HG02884 (cell line): Measurements from ENCODE around the gene PLXNA2.

Experiments
- ATAC-seq: cut with Tn5 transposase; IDR thresholded peaks from one replicate; pipeline ENCODE4 v1.9.1; 2021; ENCODE audit warnings: mild to moderate bottlenecking, moderate library complexity; ENCODE audit not compliant: unreplicated experiment

The PLXNA2 gene

DNA sequence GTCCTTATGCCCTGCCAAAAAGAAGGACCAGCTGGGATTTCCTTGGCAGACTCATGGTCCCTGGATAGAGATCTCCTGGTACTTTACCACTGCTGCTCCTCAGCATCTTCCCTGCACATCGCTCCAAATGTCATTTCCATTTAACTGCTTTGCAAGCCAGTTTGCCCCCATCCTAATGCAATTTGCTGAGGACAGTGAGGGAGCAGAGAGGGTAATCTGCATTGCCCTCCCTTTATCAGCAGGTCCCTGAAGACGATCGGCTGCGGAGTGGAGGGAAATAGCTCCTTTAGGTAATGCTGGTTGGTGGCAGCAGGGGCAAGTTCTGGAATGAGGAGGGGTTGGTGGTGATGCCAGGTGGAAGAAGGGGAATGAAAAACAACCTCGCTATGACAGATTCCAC lies 2.7 kb downstream of the PLXNA2 start:
- no peak for ATAC-seq

DNA sequence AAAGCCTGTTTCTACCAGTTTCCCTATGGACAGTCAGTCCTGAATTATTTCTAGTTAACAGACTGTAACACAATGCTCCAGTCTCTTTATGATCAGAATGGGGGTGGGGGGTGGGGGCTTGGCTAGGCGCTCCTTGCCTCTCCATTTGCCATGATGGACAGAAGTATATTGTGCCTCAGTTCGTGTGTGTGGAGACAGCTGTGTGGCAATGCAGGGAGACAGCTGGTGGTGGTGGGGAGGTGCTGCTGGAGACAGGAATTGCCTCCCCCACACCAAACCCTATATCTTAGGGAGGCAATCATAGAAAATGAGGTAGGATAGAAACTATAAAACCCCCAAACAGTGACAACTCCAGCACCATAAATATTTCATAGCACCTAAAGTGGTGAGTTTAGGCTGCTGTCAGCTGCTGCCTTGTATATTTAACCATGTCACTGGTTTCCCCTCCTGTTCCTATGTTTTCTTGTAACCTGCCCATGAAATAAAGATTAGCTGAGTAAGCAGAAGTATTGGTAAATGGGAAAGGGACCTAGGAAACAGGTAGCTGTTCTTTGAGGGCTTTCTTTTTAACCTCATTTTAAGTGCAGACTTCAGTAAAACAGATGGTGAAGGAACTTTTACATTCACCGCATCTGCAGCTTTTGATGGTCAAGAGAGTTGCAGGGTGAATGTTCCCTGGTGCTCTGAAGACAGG lies 3.4 kb downstream of the PLXNA2 start:
- ATAC-seq, result no peak

DNA sequence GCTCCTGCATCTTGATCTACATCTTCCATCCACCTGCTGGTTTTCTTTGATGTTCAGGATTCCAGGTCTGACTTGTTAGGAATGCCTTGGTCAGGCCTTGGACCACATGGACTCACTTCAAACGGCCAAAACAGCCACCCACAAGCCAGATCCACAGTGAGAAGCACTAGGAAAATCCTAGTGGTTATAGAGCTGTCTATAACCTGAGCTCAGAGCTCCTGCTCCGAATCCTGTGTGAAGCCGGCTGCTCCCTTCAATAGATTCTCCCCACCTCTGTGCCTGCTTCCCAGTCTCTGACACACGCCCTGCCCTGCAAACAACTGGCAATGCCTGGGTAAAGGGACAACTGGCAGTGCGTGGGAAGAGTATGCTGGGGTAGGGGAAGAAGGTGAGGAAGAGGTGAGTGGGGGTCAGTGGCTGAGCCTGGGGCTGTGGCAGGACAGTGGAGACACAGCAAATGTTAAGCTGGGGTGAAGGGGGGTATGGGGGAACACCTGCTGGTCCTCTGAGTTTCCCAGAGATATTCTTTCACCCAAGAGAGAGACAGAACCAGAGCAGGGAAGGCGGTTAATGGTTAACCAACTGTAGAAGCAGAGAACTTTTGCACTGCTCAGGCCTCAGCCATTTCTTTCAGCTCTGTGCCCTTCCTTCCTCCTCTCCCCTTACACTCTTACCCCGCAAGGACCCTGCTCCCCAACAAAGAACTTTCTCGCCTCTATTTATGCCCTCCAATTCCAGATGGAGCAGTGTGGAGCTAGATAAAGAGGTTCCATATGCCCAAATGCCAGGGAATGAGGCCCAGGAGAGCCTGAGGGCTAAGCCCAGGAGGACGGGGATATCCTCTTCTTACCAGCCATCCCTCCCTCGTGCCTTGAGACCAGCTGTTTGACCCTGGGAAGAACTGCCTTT lies 4.5 kb downstream of the PLXNA2 start:
- ATAC-seq, result no peak

DNA sequence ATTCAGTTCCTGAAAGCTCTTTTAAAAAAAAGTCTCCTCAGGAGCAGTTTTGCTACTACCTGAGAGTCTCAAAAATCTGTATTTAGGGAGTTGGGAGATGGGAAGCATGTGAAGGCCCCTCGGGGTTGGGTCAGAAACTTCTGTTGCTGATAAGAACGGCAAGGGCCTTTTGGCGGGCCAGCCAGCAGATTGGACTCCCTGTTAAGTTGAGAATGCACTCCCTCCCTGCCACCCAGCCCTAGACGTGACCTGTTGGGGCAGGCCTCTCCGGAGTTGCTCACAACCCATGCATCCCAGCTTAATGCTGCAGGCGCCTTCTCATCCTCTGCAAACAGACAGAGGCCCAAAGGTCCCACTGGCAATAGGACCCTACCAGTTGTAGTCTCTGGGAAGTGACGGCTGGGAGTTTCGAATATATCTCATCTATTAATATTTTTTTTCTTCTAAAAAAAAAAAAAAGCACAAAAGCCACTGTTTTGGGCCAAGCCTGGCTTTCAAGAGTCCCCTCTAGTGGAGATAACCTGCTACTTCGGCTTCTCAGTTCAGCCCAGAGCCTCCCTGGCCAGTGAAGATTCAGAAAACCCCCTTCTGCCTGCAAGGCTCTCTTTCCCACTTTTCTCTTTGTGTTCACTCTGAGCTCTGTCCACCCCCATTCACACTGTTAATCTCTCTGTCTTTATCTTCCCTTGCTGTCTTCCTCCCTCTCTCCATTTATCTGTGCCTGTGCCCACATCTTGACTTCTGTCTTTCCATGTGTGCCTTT lies 5.3 kb downstream of the PLXNA2 start:
- ATAC-seq, result peak; percentile 46

DNA sequence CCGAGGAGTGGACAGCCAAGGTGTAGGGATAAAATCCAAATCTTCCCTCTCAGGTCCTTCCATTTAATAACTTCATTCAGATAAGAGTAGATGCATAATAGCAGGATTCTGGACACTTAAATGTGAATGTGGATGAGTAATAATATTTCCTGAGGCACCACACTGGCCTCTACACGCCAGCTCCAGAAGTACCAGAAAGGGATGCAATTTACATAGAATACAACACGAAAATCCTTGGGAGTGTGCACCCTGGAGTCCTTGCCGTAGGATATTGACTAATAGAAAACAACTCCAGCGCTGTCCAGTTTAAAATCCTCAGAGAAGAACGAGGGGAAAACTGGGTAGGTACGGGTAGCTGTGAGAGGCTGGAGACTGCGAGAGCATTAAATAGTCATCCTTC lies 6.9 kb downstream of the PLXNA2 start:
- ATAC-seq, result no peak

DNA sequence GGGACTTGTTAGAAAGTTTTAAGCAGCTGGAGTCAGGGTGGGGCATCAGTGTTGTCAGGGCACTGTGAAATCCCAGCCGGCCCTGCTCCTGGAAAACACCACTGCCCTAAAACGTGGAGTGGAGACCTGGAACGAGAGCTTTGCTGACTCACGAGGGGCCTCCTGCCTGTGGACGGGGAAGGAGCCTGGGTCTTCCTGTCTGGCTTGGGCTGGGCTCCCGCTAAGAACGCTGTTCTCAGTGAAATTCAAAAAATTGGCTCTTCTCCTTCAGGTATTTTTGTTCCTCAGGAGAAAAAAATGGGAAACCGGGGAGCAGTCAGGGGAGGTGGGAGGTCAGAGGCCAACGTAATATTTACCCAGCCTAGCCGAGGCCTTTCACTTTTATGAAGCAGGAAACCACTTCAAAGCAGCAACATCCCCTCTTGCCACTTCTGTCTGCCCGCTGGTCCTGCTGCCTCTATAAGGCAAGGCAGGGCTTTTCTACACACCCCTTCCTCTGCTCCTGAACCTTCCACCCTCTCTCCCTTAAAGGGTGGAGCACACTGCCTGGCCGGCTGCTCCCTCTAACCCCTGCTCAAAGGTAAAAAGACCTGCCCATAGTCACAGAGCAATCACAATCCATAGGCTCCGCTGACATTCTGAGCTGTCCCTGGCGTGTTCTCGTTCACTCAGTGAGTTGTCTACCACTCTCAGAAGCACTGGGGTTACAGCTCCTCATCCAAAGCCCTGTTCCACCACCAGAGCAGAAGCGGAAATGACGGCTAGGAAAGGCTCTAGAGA lies 8.0 kb downstream of the PLXNA2 start:
- ATAC-seq, result peak; percentile 60

DNA sequence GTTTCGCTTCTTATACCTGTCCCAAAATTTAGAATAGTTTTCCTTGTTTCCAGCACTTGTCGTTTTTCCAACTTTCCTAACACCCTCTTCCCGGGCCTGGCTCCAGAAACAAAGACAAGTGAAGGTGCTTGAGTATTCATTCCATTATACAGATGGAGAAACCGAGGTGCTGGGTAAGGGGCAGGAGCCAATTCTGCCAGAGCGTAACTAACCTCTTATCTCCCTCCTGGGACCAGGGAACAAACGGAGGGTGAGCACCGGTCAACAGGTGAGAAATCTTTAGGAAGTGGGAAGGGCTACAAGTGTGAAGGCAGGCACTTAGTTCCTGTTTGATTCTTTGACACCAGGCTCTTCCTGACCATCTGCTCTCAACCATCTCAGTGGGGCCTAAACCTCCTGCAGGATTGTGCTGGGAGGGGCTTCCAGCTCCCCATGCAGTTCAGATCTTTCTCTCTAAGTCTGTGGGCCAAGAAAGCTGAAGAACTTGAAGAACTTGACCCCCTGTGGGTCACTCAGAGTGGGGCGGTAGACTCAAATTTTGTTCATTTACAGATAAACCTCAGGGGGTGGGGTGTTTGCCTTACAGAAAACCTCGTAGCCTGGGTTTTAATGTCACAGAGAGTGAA lies 8.7 kb downstream of the PLXNA2 start:
- no peak for ATAC-seq

DNA sequence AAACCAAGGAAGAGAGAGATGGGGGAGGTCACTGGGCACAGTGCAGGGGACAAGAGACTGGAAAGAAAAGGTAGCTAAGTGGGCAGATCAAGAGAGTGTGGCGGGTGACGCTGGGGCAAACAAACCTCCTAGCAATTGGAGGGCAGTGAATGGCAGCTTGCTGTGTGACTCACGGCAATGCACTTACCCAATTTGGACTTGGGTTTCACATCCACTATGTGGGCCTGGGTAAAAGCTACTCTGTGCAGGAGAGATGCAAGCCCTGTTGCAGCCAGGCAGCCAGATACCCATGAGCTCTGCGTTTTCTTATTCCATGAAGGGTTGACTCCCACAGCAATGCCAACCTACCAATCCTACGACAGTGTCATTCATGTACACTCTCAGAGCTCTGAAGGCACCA lies 9.5 kb downstream of the PLXNA2 start:
- ATAC-seq, result no peak

DNA sequence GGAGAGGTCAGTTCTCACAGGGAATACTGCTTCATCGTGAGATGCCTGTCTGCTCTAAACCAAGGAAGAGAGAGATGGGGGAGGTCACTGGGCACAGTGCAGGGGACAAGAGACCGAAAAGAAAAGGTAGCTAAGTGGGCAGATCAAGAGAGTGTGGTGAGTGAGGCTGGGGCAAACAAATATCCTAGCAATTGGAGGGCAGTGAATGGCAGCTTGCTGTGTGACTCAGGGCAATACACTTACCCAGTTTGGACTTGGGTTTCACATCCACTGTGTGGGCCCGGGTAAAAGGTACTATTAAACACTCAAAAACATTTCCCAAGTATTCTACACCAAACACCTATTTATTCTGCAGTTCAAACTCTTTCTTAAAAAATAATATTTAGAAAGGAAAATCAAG lies 10.2 kb downstream of the PLXNA2 start:
- no peak for ATAC-seq

DNA sequence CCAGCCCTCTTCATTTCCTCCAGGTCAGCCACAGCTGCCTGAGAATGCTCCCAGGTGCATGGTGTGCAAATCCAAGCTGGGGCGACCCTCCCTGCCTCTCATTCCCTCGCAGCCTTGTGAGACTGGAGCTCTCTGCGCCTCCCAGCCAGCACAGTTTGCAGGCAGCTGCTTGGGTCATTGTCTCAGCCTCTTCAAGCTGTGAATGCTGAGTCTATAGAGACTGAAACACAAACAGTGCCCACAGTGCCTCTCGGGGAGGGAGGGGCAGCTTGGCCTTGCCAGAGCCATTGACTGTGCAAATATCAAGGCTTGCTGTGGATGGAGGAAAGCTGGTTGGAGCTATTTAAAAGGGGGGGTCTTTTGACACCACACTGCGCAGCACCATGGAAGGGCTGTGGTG lies 10.6 kb downstream of the PLXNA2 start:
- no peak for ATAC-seq

DNA sequence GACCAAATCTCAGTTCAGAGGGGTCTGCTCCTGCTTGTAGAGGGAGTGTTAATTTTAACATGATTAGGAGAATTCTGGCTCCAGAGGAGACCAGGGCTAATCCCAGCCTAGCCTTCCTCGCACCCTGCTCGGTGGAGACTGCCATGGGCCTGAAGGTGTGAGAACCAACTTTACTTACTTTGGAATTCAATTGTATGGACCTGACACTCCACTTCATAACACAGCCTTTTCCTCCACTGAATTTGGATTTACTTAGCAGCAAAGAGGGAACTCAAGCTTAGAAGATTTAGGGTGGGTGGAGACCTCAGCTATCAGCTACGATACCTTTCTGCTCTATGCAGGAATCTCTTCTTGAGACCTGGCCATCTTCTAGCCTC lies 11.5 kb downstream of the PLXNA2 start:
- no peak for ATAC-seq

DNA sequence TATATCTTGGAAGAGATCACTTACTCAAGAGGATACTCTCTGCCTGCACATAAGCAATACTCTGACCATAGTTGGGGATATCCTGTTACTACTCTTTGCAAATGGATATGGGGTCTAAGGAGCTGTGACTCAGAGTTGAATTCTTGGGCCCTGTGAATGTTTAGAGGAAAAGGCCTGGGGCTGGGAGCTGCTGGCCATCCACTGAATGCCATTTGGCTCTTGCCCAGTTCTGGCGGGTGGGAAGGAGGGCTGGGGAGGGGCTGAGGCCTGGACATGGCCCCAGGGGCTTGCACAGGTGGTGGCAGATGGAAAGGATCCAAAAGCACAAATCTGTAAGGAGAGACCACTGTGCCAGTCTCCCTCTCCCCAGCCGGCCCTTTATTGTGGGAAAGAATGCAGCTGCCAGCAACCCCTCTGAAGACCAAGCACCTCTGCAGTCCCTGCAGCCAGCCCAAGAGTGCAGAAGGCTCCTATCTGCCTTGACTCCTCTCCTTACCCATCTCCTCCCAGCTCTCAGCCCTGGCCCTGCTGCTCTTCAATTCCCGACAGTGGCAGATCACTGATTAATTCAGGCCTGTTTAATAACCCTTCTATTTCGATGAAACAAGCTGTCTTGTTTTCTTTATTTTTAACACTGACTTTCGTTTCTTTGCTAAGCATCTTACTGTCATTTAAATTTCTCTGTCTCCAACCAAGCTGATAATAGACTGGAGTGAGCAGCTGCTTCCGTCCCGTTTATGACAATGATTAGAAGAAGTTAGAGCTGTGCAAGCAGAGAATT lies 12.1 kb downstream of the PLXNA2 start:
- no peak for ATAC-seq

DNA sequence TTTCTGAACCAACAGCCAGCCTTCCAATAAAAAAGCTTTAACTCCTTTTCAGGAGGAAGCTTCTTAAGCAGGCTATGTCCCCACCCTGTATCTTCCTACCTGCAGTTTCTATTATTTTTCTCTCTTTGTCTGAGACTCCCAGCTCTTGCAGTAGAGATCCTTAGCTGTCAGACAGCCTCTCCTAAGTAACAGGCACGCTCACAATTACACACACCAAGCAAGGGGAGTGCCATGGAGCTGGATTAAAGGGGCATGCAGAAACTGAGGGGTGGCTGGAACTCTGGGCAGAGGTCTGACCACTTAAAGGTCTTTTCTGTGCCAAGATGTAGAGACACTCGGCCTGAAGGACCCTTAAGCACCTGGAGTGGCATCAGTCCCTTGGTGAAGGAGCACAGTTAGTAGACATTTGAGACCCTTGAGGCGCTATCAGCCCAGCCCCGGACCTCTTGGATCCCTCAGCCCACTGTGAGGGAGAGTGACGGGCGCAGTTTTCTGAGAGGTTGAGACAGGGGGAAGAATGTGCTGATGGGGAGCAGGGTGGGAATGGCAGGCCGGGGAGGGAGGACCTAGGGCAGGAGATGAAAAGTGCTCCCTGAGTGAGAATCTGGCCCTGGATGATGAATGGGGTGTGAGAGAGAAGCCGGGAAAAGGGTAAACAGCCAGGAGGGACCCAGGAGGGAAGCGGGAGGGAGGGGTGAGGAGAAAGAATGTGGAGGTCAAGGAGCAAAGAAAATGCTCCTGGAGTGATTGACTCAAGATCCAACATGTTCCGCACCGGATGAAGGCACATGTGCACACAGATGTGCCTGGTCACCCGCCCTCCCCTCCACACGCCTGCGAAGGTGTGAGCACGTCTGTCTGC lies 13.3 kb downstream of the PLXNA2 start:
- no peak for ATAC-seq

DNA sequence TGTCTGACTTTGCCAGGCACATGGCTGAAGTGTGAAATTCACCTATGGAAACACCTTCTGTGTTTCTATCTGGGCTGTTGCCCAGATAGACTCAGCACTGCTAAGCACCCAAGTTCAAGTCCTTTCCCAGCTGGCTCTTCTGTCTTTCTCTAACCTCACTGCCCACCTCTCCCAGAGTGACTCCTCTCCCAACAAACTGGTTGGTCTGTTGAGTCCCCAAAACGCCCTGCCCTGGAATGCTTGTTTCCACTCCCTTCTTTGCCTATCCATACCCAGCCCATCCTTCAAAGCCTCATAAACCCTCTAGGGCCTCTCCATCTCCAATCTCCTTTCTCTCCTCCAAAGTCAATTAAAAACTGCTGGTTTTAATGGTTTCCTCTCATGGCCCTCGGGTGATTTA lies 15.6 kb downstream of the PLXNA2 start:
- no peak for ATAC-seq

DNA sequence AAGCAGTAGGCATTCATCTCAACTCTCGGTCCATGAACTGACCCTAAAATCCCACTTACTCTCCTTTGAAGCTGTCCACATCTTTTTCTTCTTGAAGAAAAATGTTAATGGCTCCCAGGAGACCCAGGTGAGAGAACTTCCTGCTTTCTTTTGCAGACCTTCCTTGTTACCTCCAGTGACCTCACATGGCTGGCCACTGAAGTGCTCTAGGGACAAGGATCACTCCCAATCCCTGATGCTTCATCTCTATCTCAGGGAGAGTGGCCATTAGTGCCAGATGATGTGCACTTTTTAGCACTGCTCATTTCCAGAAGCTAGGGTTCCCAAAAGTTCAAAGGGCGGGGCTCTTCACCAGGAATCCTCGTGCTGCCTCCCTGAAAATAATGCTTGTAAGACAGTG lies 16.2 kb downstream of the PLXNA2 start:
- ATAC-seq, result no peak

DNA sequence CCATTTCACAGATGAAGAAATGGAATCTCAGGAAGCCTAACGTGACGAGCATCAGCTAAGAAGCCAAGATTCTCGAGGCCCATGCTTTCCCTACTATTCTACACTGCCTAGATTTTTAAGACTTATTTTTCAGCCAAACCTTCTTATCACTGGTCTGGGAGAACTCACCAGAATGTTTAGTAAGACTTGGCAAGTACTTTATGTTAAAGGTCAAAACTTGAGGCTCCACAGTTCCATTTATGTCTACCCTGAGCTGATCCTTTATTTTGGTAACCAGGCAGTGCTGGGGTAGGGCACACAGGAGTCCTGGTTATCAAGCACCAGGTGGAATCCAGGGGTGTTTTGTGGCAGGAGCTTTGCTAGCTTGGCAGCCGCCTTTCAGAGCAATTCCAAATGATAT lies 16.8 kb downstream of the PLXNA2 start:
- no peak for ATAC-seq

DNA sequence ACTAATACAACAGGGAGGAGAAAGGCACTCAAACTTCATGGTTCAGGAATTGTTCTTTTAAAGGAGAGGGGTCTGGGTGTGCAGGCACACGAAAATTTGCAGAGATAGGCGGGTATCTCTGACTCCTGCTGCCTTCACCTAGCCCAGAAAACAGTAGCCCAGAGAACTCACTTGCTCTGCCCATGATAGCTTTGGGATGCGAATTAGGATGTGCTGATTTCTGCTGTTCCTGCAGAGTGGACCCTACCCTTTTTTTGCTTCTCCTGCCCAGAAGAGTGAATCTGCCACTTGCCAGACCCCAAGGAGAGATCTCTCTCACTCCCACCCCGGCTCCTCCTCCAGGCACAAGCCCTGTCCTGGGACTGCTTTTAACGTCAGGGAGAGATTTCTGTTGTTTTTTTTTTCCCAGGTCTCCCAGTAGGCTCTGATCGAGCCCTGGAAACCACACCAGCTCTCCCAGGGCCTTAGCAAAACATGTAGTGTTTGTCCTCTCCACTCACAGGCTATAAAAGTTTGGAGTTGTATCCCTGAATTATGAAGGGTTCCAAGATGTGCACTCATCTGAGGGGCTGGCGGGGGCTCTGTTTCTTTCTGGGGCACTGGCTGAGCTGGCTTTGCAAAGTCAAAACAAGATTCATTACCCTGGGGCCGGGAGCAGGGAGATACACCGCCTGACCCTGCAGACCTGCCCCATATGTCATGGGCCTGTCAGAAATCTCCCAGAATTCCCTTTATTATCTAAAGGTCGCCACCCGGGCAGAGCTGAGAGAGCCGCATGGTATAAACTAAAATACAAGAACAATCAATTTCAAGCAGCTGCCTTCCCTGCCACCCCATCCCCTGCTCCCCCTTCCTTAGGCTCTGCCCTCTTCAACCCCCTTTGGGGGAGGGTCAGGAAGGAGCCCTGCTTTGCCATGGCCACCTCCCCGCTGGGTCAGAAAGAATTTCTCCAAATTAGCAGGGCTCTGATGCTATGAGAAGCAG lies 17.9 kb downstream of the PLXNA2 start:
- ATAC-seq, result no peak
